HG03196 (cell line): ENCODE measurements around the gene MSX1.

Experiments used
- ATAC-seq: cut with Tn5 transposase; IDR thresholded peaks from one replicate; pipeline ENCODE4 v1.9.1; 2021; ENCODE audit not compliant: unreplicated experiment

The MSX1 gene

GRCh38 chr4:4840351-4840750 lies 19.1 kb upstream of the MSX1 start:
- no peak for ATAC-seq

DNA sequence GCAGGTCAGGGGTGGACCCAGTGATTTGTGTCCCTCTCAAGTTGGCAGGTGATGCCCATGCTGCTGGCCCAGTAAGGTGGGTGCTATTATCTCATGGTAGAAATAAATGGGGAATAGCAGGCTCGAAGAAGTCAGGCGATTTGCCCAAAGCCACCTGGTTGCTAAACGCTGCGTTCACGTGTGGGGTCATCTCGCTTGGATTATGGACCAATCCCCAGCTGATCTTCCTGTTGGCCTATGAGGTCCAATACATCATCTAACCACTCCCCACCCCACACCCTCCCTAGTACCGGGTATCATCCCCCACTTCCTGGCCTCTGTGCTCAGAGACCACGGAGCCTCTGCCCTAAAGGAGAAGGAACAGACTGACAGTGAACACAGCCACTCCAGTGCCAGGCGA lies 18.3 kb upstream of the MSX1 start:
- no peak for ATAC-seq

DNA sequence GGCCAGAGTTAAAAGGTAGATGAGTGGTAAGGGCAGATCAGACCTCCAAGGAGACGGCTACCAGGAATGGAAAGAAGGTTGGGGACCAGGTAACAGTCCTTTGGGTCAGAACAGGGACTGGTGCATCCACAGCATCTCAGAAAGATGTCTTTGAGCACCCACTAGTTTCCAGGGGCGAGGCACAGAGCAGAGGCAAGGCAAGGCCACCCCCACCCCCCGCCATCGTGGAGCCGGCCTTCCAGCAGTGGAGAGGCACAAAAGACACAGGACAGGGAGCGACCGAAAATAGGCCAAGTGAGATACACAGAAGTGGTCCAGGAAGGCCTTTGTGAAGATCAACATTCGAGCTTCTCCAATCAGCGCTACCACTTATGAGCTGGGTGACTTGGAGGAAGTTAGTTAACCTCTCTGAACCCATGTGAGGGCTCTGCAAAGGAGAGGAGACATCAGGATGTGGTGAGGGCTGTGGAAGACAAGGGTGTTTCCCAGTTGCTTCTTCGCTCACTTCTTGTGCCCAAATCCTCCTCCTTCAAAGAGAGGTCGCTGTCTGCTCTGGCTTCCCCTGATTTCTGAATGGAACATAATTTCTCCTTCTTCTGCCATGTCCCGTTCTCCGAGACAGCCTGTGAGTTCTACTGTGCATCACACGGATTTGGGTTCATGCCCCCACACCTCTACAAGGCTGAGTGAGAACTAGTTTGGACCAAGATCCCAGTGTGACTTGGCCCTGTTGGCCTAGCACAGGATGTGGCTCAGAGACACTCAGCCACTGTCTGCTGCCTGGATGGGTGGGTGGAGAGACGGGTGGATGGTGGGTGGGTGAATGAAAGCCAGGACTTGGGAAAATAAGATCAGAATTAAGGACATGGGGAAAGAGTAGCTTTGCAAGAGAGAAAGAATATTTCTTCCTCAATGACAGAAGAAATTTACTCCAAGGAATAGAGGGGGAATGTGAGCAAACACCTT lies 16.7 kb upstream of the MSX1 start:
- no peak for ATAC-seq

- no peak for ATAC-seq
These were observed 15.7 kb upstream of the MSX1 start for GRCh38 chr4:4843635-4844291.

GRCh38 chr4:4845027-4845426 lies 14.4 kb upstream of the MSX1 start:
- no peak for ATAC-seq

DNA sequence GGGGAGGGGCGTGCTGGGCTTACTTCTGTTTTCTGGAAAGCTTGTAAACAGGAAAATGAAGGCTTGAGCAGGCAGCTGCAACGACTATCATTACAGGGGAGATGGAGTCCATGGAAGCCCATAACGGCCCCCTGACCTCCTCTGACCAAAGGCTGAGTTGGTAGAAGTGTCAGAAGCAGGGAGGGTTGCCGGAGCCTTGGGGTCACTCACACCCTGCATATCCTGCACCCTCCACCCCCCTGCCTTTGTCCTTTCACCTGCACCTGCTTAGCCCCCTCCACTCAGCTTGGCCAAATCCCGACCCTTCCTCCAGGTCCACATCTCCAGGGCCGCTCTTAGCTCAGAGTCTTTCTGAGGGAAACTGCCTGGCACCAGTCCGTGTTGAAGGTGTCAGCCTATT lies 12.5 kb upstream of the MSX1 start:
- ATAC-seq, result no peak

GRCh38 chr4:4848540-4848939 lies 10.9 kb upstream of the MSX1 start:
- no peak for ATAC-seq

DNA sequence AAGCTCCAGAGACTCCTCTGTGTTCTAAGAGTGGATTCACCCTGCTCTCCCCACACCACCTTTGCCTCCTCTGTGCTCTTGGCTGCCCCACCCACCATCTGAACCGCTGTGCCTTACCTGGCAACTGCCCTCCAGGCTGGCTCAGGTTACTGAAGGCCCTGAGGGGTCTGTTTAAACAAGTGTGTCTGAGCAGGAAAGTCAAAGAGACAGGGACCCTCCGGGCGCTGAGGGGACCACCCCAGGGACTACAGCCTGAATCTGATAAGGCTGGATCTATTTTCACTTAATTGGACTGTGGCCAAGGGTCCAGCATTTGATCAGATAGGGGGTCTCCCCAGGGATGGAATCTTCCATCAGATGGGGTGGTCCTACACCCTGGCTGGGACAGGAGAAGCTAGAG lies 10.4 kb upstream of the MSX1 start:
- ATAC-seq, result no peak

- no peak for ATAC-seq
These were observed 9.8 kb upstream of the MSX1 start for GRCh38 chr4:4849524-4850193.

- ATAC-seq, result no peak
These were observed 8.4 kb upstream of the MSX1 start for GRCh38 chr4:4851081-4851480.

DNA sequence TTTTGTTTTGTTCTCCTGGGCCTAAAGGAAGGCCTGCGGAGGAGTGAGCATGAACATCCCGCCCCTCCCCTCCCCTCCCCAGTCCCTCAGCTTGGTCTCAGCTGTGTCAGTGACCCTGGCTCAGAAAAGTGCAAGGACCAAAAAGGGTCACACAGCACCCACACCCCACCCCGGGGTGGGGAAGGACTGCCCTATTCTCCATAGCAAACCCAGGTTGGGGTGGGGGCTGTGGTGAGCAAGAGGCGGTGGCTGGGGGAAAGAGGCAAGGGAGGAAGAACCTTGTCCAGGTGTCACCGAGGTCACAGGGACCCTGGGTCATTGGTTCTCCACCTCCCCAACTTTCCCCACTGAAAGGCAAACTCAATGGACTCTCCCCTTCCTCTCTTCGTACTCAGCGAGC lies 7.6 kb upstream of the MSX1 start:
- ATAC-seq, result no peak

GRCh38 chr4:4852591-4853362 lies 6.7 kb upstream of the MSX1 start:
- ATAC-seq, result peak; percentile 38

DNA sequence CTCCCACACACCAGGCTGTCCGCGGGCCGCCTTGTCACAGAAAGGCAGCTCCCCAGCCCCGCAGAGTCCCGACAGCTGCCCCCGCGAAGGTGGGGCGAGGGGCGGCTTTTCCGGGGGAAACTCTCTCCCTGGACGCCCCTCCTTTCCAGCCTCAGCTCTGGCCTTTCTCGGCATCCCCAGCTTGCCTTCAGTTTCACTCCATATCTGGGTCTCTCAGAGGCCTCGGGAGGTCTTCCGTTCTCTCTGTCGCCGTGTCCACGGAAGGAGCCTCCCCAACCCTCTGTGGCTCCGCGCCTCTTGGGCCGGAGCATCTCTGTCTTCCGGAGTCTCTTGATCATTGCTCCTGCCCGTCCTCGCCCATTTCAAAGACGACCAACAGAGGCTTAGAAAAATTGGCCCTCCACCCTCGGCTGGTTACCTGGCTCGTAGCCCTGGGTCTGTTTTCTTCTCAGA lies 6.1 kb upstream of the MSX1 start:
- ATAC-seq, result peak; percentile 25

- ATAC-seq, result no peak
These were observed 5.4 kb upstream of the MSX1 start for GRCh38 chr4:4853921-4854648.

GRCh38 chr4:4854649-4855295 lies 4.7 kb upstream of the MSX1 start:
- ATAC-seq, result no peak

DNA sequence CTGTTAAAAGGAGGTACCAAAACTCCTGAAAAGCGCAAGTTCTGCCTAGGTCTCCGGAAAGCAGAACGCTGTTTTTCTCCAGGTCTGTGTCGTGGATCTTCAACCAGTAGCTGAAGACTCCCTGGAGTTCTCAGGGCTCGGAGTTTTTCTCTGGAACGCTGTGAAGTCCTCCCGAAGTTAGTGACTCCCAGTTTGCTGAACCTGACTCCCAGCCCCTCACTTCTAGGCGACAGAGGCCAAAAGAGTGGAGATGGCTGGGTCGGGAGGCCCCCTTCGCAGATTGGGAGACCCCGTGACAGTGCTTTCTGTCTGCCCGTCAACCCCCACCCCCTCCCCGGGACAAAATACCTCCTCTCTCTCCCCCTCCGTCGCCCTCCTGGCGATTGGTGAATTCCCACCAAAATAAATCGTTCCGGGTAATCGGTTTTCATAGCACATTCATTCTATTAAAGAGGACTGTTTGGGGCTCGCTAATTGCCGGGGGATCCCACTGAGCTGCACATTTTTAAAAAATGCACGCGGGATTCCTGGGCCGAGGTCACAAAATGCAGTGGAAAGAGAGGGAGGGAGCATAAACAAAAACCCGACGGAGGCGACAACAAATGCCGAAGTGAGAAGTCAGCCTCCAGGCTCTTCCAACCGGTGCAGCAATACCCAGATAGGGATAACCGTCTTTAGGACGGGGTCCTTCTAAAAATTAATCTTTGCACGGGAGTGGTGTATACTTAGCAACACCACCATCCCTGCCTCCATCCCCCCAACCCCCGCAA lies 4.0 kb upstream of the MSX1 start:
- ATAC-seq, result no peak

DNA sequence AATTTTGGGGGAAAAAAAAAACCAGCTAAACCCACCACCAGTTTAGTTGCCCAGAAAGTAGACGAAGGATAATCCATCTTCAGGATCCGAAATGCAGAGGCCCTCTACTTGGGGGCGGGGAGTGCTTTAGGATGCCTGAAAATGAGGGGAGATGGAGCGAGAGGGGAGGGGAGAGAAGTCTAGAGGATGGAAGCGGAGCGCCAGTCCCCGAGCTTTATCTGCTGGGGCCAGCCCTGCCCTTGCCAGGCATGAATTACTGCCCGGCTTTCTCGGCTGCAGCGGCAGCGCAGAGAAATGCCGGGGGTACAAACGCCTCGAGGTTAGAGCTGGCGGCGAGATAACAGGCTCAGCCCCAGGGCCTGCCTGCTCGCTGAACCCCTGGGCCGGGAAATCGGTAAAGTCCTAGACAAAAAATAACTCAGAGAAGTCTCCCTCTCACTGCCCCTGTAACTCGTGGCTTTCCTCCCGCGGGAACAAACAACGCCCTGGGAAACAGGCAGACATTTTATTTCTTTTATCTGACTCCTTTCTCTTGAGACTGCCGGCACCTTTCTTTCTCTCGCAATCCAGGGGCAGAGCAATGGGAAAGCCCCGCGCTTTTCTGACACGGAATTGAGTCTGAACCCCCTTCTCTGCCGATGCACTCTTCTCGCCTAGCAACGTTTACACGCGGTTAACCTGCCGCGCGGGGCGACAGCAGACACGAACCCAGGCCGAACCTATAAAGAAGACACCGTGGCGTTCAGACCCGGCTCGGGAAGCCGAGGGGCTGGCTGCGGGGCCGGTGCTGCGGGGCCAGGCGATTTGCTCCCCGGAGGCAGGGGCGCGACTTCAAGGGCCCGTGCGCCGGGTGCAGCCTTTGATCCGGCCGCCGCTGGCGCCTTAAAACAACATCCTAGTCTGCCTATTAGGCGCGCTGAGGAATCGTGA lies 3.1 kb upstream of the MSX1 start:
- no peak for ATAC-seq
